ENCODE results near the gene ADARB2.

ADARB2 gene

GRCh38 chr10:1597370-1598146, 139.8 kb downstream of the ADARB2 start:
- Histone ChIP-seq H3K27me3 (ENCODE audit: low read depth, low read length) (no peaks in the 10 kb centered on the region), H3K9me3 (ENCODE audit: control insufficient read depth in 1 of 2, low read length in 2 of 2) (no peaks in the 10 kb centered on the region), H3K4me3 (ENCODE audit: low read depth in 1 of 2, low read length in 2 of 2) (no peak overlapping the region), H3K4me1 (ENCODE audit: control insufficient read depth in 1 of 2, insufficient read depth in 2 of 2, low read length in 2 of 2) (no peaks in the 10 kb centered on the region), H3K27ac (ENCODE audit: low read length) (no peak overlapping the region), H3K36me3 (ENCODE audit: control insufficient read depth in 1 of 2, insufficient read depth in 2 of 2, low read length in 2 of 2) (no peaks in the 10 kb centered on the region)

- Histone ChIP-seq H3K36me3 (ENCODE audit: control insufficient read depth in 1 of 2, insufficient read depth in 2 of 2, low read length in 2 of 2) (no peaks in the 10 kb centered on the region), H3K4me1 (ENCODE audit: control insufficient read depth in 1 of 2, insufficient read depth in 2 of 2, low read length in 2 of 2) (no peaks in the 10 kb centered on the region), H3K4me3 (ENCODE audit: low read depth in 1 of 2, low read length in 2 of 2) (no peak overlapping the region), H3K27ac (ENCODE audit: low read length) (no peak overlapping the region), H3K27me3 (ENCODE audit: low read depth, low read length) (no peaks in the 10 kb centered on the region), H3K9me3 (ENCODE audit: control insufficient read depth in 1 of 2, low read length in 2 of 2) (no peaks in the 10 kb centered on the region)
These were observed 140.7 kb downstream of the ADARB2 start for GRCh38 chr10:1596482-1597099.

- H3K4me1 ChIP-seq (ENCODE audit: control insufficient read depth in 1 of 2, insufficient read depth in 2 of 2, low read length in 2 of 2) = no peaks in the 10 kb centered on the region
- H3K9me3 ChIP-seq (ENCODE audit: control insufficient read depth in 1 of 2, low read length in 2 of 2) = no peaks in the 10 kb centered on the region
- H3K36me3 ChIP-seq (ENCODE audit: control insufficient read depth in 1 of 2, insufficient read depth in 2 of 2, low read length in 2 of 2) = no peaks in the 10 kb centered on the region
- H3K27me3 ChIP-seq (ENCODE audit: low read depth, low read length) = no peaks in the 10 kb centered on the region
- H3K4me3 ChIP-seq (ENCODE audit: low read depth in 1 of 2, low read length in 2 of 2) = no peak overlapping the region
- no peak overlapping the region for H3K27ac ChIP-seq (ENCODE audit: low read length)
These were observed 141.6 kb downstream of the ADARB2 start for GRCh38 chr10:1595726-1596125.

- H3K27ac ChIP-seq (ENCODE audit: low read length) = no peak overlapping the region
- H3K9me3 ChIP-seq (ENCODE audit: control insufficient read depth in 1 of 2, low read length in 2 of 2) = no peaks in the 10 kb centered on the region
- H3K4me1 ChIP-seq (ENCODE audit: control insufficient read depth in 1 of 2, insufficient read depth in 2 of 2, low read length in 2 of 2) = no peaks in the 10 kb centered on the region
- no peaks in the 10 kb centered on the region for H3K36me3 ChIP-seq (ENCODE audit: control insufficient read depth in 1 of 2, insufficient read depth in 2 of 2, low read length in 2 of 2)
- no peaks in the 10 kb centered on the region for H3K27me3 ChIP-seq (ENCODE audit: low read depth, low read length)
- H3K4me3 ChIP-seq (ENCODE audit: low read depth in 1 of 2, low read length in 2 of 2) = no peak overlapping the region
These were observed 142.1 kb downstream of the ADARB2 start for GRCh38 chr10:1595242-1595600.

- no peak overlapping the region for H3K27ac ChIP-seq (ENCODE audit: low read length)
- no peaks in the 10 kb centered on the region for H3K36me3 ChIP-seq (ENCODE audit: control insufficient read depth in 1 of 2, insufficient read depth in 2 of 2, low read length in 2 of 2)
- H3K9me3 ChIP-seq (ENCODE audit: control insufficient read depth in 1 of 2, low read length in 2 of 2) = no peaks in the 10 kb centered on the region
- no peak overlapping the region for H3K4me3 ChIP-seq (ENCODE audit: low read depth in 1 of 2, low read length in 2 of 2)
- H3K27me3 ChIP-seq (ENCODE audit: low read depth, low read length) = no peaks in the 10 kb centered on the region
- H3K4me1 ChIP-seq (ENCODE audit: control insufficient read depth in 1 of 2, insufficient read depth in 2 of 2, low read length in 2 of 2) = no peaks in the 10 kb centered on the region
These were observed 142.7 kb downstream of the ADARB2 start for GRCh38 chr10:1594372-1595241.

GRCh38 chr10:1591742-1592141, 145.6 kb downstream of the ADARB2 start:
- H3K36me3 ChIP-seq (ENCODE audit: control insufficient read depth in 1 of 2, insufficient read depth in 2 of 2, low read length in 2 of 2) = no peaks in the 10 kb centered on the region
- H3K27ac ChIP-seq (ENCODE audit: low read length) = no peak overlapping the region
- no peaks in the 10 kb centered on the region for H3K4me1 ChIP-seq (ENCODE audit: control insufficient read depth in 1 of 2, insufficient read depth in 2 of 2, low read length in 2 of 2)
- H3K27me3 ChIP-seq (ENCODE audit: low read depth, low read length) = no peaks in the 10 kb centered on the region
- H3K9me3 ChIP-seq (ENCODE audit: control insufficient read depth in 1 of 2, low read length in 2 of 2) = peaks cover 0 to 8% of the 10 kb centered on the region in 2 donors
- no peak overlapping the region for H3K4me3 ChIP-seq (ENCODE audit: low read depth in 1 of 2, low read length in 2 of 2)

GRCh38 chr10:1591045-1591444, 146.3 kb downstream of the ADARB2 start:
- H3K27me3 ChIP-seq (ENCODE audit: low read depth, low read length) = no peaks in the 10 kb centered on the region
- no peak overlapping the region for H3K4me3 ChIP-seq (ENCODE audit: low read depth in 1 of 2, low read length in 2 of 2)
- H3K36me3 ChIP-seq (ENCODE audit: control insufficient read depth in 1 of 2, insufficient read depth in 2 of 2, low read length in 2 of 2) = no peaks in the 10 kb centered on the region
- no peak overlapping the region for H3K27ac ChIP-seq (ENCODE audit: low read length)
- peaks cover 0 to 8% of the 10 kb centered on the region in 2 donors for H3K9me3 ChIP-seq (ENCODE audit: control insufficient read depth in 1 of 2, low read length in 2 of 2)
- H3K4me1 ChIP-seq (ENCODE audit: control insufficient read depth in 1 of 2, insufficient read depth in 2 of 2, low read length in 2 of 2) = no peaks in the 10 kb centered on the region

- no peak overlapping the region for H3K4me3 ChIP-seq (ENCODE audit: low read depth in 1 of 2, low read length in 2 of 2)
- H3K27me3 ChIP-seq (ENCODE audit: low read depth, low read length) = no peaks in the 10 kb centered on the region
- H3K27ac ChIP-seq (ENCODE audit: low read length) = no peak overlapping the region
- H3K36me3 ChIP-seq (ENCODE audit: control insufficient read depth in 1 of 2, insufficient read depth in 2 of 2, low read length in 2 of 2) = no peaks in the 10 kb centered on the region
- no peaks in the 10 kb centered on the region for H3K4me1 ChIP-seq (ENCODE audit: control insufficient read depth in 1 of 2, insufficient read depth in 2 of 2, low read length in 2 of 2)
- H3K9me3 ChIP-seq (ENCODE audit: control insufficient read depth in 1 of 2, low read length in 2 of 2) = peaks cover 0 to 8% of the 10 kb centered on the region in 2 donors
These were observed 148.1 kb downstream of the ADARB2 start for GRCh38 chr10:1589257-1589656.

GRCh38 chr10:1582739-1583138, 154.6 kb downstream of the ADARB2 start:
- no peak overlapping the region for H3K4me3 ChIP-seq (ENCODE audit: low read depth in 1 of 2, low read length in 2 of 2)
- no peak overlapping the region for H3K27ac ChIP-seq (ENCODE audit: low read length)
- H3K4me1 ChIP-seq (ENCODE audit: control insufficient read depth in 1 of 2, insufficient read depth in 2 of 2, low read length in 2 of 2) = no peaks in the 10 kb centered on the region
- H3K9me3 ChIP-seq (ENCODE audit: control insufficient read depth in 1 of 2, low read length in 2 of 2) = peaks cover 0 to 3% of the 10 kb centered on the region in 2 donors
- H3K36me3 ChIP-seq (ENCODE audit: control insufficient read depth in 1 of 2, insufficient read depth in 2 of 2, low read length in 2 of 2) = no peaks in the 10 kb centered on the region
- no peaks in the 10 kb centered on the region for H3K27me3 ChIP-seq (ENCODE audit: low read depth, low read length)

- H3K27me3 ChIP-seq (ENCODE audit: low read depth, low read length) = no peaks in the 10 kb centered on the region
- H3K4me3 ChIP-seq (ENCODE audit: low read depth in 1 of 2, low read length in 2 of 2) = no peak overlapping the region
- no peaks in the 10 kb centered on the region for H3K36me3 ChIP-seq (ENCODE audit: control insufficient read depth in 1 of 2, insufficient read depth in 2 of 2, low read length in 2 of 2)
- H3K27ac ChIP-seq (ENCODE audit: low read length) = no peak overlapping the region
- no peaks in the 10 kb centered on the region for H3K9me3 ChIP-seq (ENCODE audit: control insufficient read depth in 1 of 2, low read length in 2 of 2)
- H3K4me1 ChIP-seq (ENCODE audit: control insufficient read depth in 1 of 2, insufficient read depth in 2 of 2, low read length in 2 of 2) = no peaks in the 10 kb centered on the region
These were observed 156.1 kb downstream of the ADARB2 start for GRCh38 chr10:1581189-1581588.

- H3K27ac ChIP-seq (ENCODE audit: low read length) = no peak overlapping the region
- no peak overlapping the region for H3K4me3 ChIP-seq (ENCODE audit: low read depth in 1 of 2, low read length in 2 of 2)
- H3K9me3 ChIP-seq (ENCODE audit: control insufficient read depth in 1 of 2, low read length in 2 of 2) = no peaks in the 10 kb centered on the region
- no peaks in the 10 kb centered on the region for H3K4me1 ChIP-seq (ENCODE audit: control insufficient read depth in 1 of 2, insufficient read depth in 2 of 2, low read length in 2 of 2)
- H3K27me3 ChIP-seq (ENCODE audit: low read depth, low read length) = no peaks in the 10 kb centered on the region
- H3K36me3 ChIP-seq (ENCODE audit: control insufficient read depth in 1 of 2, insufficient read depth in 2 of 2, low read length in 2 of 2) = no peaks in the 10 kb centered on the region
These were observed 157.7 kb downstream of the ADARB2 start for GRCh38 chr10:1579671-1580070.

Data from muscle layer of duodenum (tissue), 2 donors.